ENCODE data around the gene MYF5. TPM values are rescaled to one million over a fixed set of nuclear protein-coding genes. Genes with fewer than 3 reads are reported as not detected.
"Not testable (repeated sequence)": the region's sequence is repeated elsewhere in the genome, so short reads cannot be mapped to it uniquely, and the experiment has no call there.

Gene MYF5
- not detected in 2 replicates for total RNA-seq (ENCODE audit: low replicate concordance)
- long read RNA-seq, result 0 reads

GRCh38 chr12:80716696-80717469 lies at the start of gene MYF5:
MYF5 (plus strand) TSS chr12:80716912; CDS start chr12:80717064, 152 bp downstream.
- H3K27ac Mint-ChIP-seq, result no peak within 1 kb of the TSS

GRCh38 chr12:80670214-80670613 lies 46.5 kb upstream of the MYF5 start:
- Mint-ChIP-seq H3K36me3 (no peaks in the 10 kb centered on the region), H3K27ac (no peak overlapping the region), H3K27me3 (no peaks in the 10 kb centered on the region), H3K4me3 (no peak overlapping the region), H3K4me1 (ENCODE audit: unreplicated experiment) (no peaks in the 10 kb centered on the region), H3K9me3 (peaks cover 4% of the 10 kb centered on the region)
- TF ChIP-seq CTCF (conservative IDR thresholded peaks at IDR 0.05), result no peak
- DNase-seq (ENCODE audit: extremely low spot score, unreplicated experiment), result no peak

More at GRCh38 chr12:80716696-80717469, at the start of gene MYF5:
- DNase-seq (ENCODE audit: extremely low spot score, unreplicated experiment), result no peak
- peaks cover 23% of the 10 kb centered on the region for H3K4me1 Mint-ChIP-seq (ENCODE audit: unreplicated experiment)
- H3K27me3 Mint-ChIP-seq, result peaks cover 46% of the 10 kb centered on the region
- peaks cover 5% of the 10 kb centered on the region for H3K9me3 Mint-ChIP-seq
- no peak within 1 kb of the TSS for H3K4me3 Mint-ChIP-seq
- H3K36me3 Mint-ChIP-seq, result no peaks in the 10 kb centered on the region
- TF ChIP-seq CTCF (conservative IDR thresholded peaks at IDR 0.05), result no peak

GRCh38 chr12:80676042-80676636 lies 40.6 kb upstream of the MYF5 start:
- not testable (repeated sequence) for H3K36me3 Mint-ChIP-seq; H3K9me3 Mint-ChIP-seq; H3K4me3 Mint-ChIP-seq; DNase-seq (ENCODE audit: extremely low spot score, unreplicated experiment); H3K4me1 Mint-ChIP-seq (ENCODE audit: unreplicated experiment); H3K27ac Mint-ChIP-seq; H3K27me3 Mint-ChIP-seq

GRCh38 chr12:80676856-80677255 lies 39.9 kb upstream of the MYF5 start:
- no peaks in the 10 kb centered on the region for H3K36me3 Mint-ChIP-seq
- H3K4me3 Mint-ChIP-seq, result no peak overlapping the region
- H3K9me3 Mint-ChIP-seq, result no peaks in the 10 kb centered on the region
- H3K4me1 Mint-ChIP-seq (ENCODE audit: unreplicated experiment), result peaks cover 8% of the 10 kb centered on the region
- H3K27ac Mint-ChIP-seq, result no peak overlapping the region
- no peaks in the 10 kb centered on the region for H3K27me3 Mint-ChIP-seq
- TF ChIP-seq CTCF (conservative IDR thresholded peaks at IDR 0.05), result no peak
- DNase-seq (ENCODE audit: extremely low spot score, unreplicated experiment), result no peak

- Mint-ChIP-seq H3K4me3 (no peak overlapping the region), H3K27ac (no peak overlapping the region), H3K9me3 (no peaks in the 10 kb centered on the region), H3K27me3 (no peaks in the 10 kb centered on the region), H3K4me1 (ENCODE audit: unreplicated experiment) (peaks cover 8% of the 10 kb centered on the region), H3K36me3 (no peaks in the 10 kb centered on the region)
- TF ChIP-seq CTCF (conservative IDR thresholded peaks at IDR 0.05), result no peak
- DNase-seq (ENCODE audit: extremely low spot score, unreplicated experiment), result no peak
Measured at GRCh38 chr12:80677994-80678393, 38.7 kb upstream of the MYF5 start.
